MCF 10A (cell line): ENCODE results near the gene DCN. TPM values are rescaled to one million over a fixed set of nuclear protein-coding genes. Genes with fewer than 3 reads are reported as not detected.
A peak's percentile ranks its signal among the peaks of the same experiment; 100 is the strongest.

Source experiments
- BruUV-seq: library from RNA; stranded (reverse); fragments of 400-500 nt; replicated peaks from 2 replicates; lab custom pipeline; 2021; lab: Mats Ljungman, UMichigan
- CTCF ChIA-PET: fragments of 300-600 bp; sonication (Branson Sonifier 250); formaldehyde crosslinking; extraction: SDS; loops from one replicate; lab custom pipeline; 2021; ENCODE audit warnings: antibody characterized with exemption, inconsistent platforms; lab: Yijun Ruan, JAX
- POLR2A ChIA-PET: fragments of 300-600, 350-650 bp; sonication (Branson Sonifier 250); formaldehyde crosslinking; extraction: SDS; loops from one replicate; lab custom pipeline; 2020; ENCODE audit warnings: antibody characterized with exemption, inconsistent platforms; lab: Yijun Ruan, JAX
- DNase-seq: peaks from one replicate; pipeline ENCODE4 v3.0.0-alpha.2; 2018; ENCODE audit not compliant: unreplicated experiment
- H3K27ac Mint-ChIP-seq: one replicate; pipeline ENCODE4 v1.8.0; 2022; ENCODE audit warnings: mild to moderate bottlenecking, low read depth, mixed read lengths; ENCODE audit not compliant: unreplicated experiment
- H3K27me3 Mint-ChIP-seq: one replicate; pipeline ENCODE4 v1.8.0; 2022; ENCODE audit warnings: mixed read lengths; ENCODE audit not compliant: insufficient read depth, unreplicated experiment
- H3K36me3 Mint-ChIP-seq: one replicate; pipeline ENCODE4 v1.8.0; 2022; ENCODE audit warnings: mild to moderate bottlenecking, moderate library complexity, mixed read lengths; ENCODE audit not compliant: insufficient read depth, unreplicated experiment
- H3K4me1 Mint-ChIP-seq: one replicate; pipeline ENCODE4 v1.8.0; 2022; ENCODE audit warnings: mixed read lengths; ENCODE audit not compliant: insufficient read depth, unreplicated experiment
- H3K4me3 Mint-ChIP-seq: one replicate; pipeline ENCODE4 v1.8.0; 2022; ENCODE audit warnings: mild to moderate bottlenecking, moderate library complexity, mixed read lengths; ENCODE audit not compliant: unreplicated experiment
- H3K9me3 Mint-ChIP-seq: one replicate; pipeline ENCODE4 v1.8.0; 2022; ENCODE audit warnings: mixed read lengths; ENCODE audit not compliant: unreplicated experiment
- CTCF ChIP-seq: fragments of 200-600 bp; IDR thresholded peaks from one replicate; pipeline ENCODE4 v1.8.0; 2022; ENCODE audit warnings: antibody characterized with exemption, mild to moderate bottlenecking; ENCODE audit not compliant: unreplicated experiment
- intact Hi-C: fragments of 100-400 bp; cut with micrococcal nuclease; formaldehyde crosslinking; loops from 2 replicates; pipeline ENCODE4 v1.14.1; 2022
- total RNA-seq: library from RNA; stranded (reverse); gene quantifications from 2 replicates; pipeline ENCODE4 v1.2.3, GENCODE V29; 2022

Gene DCN
- total RNA-seq, 1 experiment from 2014 or later, result 46.5 TPM

- Mint-ChIP-seq H3K9me3 (no peaks in the 10 kb centered on the region), H3K27me3 (peaks cover 53% of the 10 kb centered on the region), H3K36me3 (peaks cover 4% of the 10 kb centered on the region), H3K27ac (no peak overlapping the region), H3K4me3 (no peak overlapping the region), H3K4me1 (peaks cover 10% of the 10 kb centered on the region)
- no TSS peak for BruUV-seq
- no peak for TF ChIP-seq CTCF
- CTCF ChIA-PET, result interaction anchor here (1.1 kb wide), 1 partner anchor 28 kb away, joined by 3 read pairs; the partner anchor contains the start of gene LUM
- POLR2A ChIA-PET, result interaction anchor here (1.0 kb wide), 1 partner anchor 187 kb away, joined by 3 read pairs; no protein-coding TSS in a partner anchor
- DNase-seq, result no peak
- intact Hi-C loops, result no loop called here
These were observed 43.3 kb downstream of the DCN start for GRCh38 chr12:91139286-91139685.

- TF ChIP-seq CTCF, result no peak
- ChIA-PET POLR2A (no interaction called here), CTCF (interaction anchor here (1.0 kb wide), 1 partner anchor 30 kb away, joined by 5 read pairs; no protein-coding TSS in a partner anchor)
- H3K27ac Mint-ChIP-seq, result no peak overlapping the region
- BruUV-seq, result no TSS peak
- H3K4me3 Mint-ChIP-seq, result no peak overlapping the region
- intact Hi-C loops, result no loop called here
- DNase-seq, result no peak
- H3K36me3 Mint-ChIP-seq, result no peaks in the 10 kb centered on the region
- peaks cover 62% of the 10 kb centered on the region for H3K27me3 Mint-ChIP-seq
- peaks cover 10% of the 10 kb centered on the region for H3K4me1 Mint-ChIP-seq
- no peaks in the 10 kb centered on the region for H3K9me3 Mint-ChIP-seq
These were observed 44.2 kb downstream of the DCN start for GRCh38 chr12:91138337-91138920.

GRCh38 chr12:91133871-91134270 lies 48.7 kb downstream of the DCN start:
- no peak overlapping the region for H3K27ac Mint-ChIP-seq
- no peaks in the 10 kb centered on the region for H3K36me3 Mint-ChIP-seq
- intact Hi-C loops, result no loop called here
- H3K4me1 Mint-ChIP-seq, result peaks cover 6% of the 10 kb centered on the region
- TF ChIP-seq CTCF, result no peak
- peaks cover 80% of the 10 kb centered on the region for H3K27me3 Mint-ChIP-seq
- H3K4me3 Mint-ChIP-seq, result no peak overlapping the region
- peak; percentile 58 for DNase-seq
- ChIA-PET POLR2A (no interaction called here), CTCF (no interaction called here)
- no TSS peak for BruUV-seq
- H3K9me3 Mint-ChIP-seq, result peaks cover 6% of the 10 kb centered on the region

GRCh38 chr12:91129662-91130362 lies 52.8 kb downstream of the DCN start:
- TF ChIP-seq CTCF, result no peak
- no peaks in the 10 kb centered on the region for H3K36me3 Mint-ChIP-seq
- POLR2A ChIA-PET, result no interaction called here
- H3K4me1 Mint-ChIP-seq, result peaks cover 11% of the 10 kb centered on the region
- H3K27me3 Mint-ChIP-seq, result peaks cover 67% of the 10 kb centered on the region
- no peak overlapping the region for H3K4me3 Mint-ChIP-seq
- DNase-seq, result no peak
- BruUV-seq, result no TSS peak
- peaks cover 6% of the 10 kb centered on the region for H3K9me3 Mint-ChIP-seq
- intact Hi-C loops, result no loop called here
- CTCF ChIA-PET, result no interaction called here
- no peak overlapping the region for H3K27ac Mint-ChIP-seq
